Myocyte (in vitro differentiated cells): Measurements from ENCODE around the gene BTBD9. TPM values are rescaled to one million over a fixed set of nuclear protein-coding genes. Genes with fewer than 3 reads are reported as not detected.

ENCODE experiments used
- DNase-seq: peaks from one replicate; pipeline ENCODE4 v3.0.0-alpha.2; 2012; ENCODE audit warnings: low read depth
- total RNA-seq: library from RNA; depleted of rRNA; stranded (reverse); fragments of >200 nt; gene quantifications from 2 replicates; pipeline ENCODE4 v1.2.3, GENCODE V29; 2014

The BTBD9 gene
- total RNA-seq, 1 donor from 2014 or later, result 9.9 TPM

DNA sequence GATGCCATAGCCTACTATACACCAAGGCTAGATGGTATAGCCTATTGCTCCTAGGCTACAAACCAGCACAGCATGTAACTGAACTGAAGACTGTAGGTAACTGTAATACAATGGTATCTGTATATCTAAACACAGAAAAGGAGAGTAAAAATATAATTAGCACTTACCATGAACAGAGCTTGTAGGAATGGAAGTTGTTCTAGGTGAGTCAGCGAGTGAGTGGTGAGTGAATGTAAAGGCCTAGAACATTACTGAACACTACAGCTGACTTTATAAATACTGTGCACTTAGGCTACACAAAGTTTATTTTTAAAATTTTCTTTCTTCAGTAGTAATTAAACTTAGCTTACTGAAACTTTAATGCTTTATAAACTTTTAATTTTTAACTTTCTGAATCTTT lies 129.5 kb downstream of the BTBD9 start:
- no peak for DNase-seq

DNA sequence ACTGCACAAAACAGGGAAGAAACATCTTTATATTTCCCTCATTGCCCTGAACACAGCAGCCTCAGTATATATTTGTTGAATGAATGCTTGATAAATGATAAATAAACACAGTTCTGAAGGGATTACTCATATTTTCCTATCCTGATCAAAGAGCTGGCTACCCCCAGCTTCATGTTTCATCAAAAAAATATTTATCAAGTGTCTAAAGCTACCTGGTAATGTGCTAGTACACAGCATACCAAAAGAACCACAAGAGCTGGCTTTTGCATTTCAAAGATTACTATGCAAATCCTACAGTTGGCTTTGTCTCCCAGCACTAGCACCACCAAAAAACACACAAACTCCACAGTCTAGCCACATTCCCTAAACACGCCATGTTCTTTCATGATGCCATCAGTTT lies 130.0 kb downstream of the BTBD9 start:
- DNase-seq, result peak; percentile 39

DNA sequence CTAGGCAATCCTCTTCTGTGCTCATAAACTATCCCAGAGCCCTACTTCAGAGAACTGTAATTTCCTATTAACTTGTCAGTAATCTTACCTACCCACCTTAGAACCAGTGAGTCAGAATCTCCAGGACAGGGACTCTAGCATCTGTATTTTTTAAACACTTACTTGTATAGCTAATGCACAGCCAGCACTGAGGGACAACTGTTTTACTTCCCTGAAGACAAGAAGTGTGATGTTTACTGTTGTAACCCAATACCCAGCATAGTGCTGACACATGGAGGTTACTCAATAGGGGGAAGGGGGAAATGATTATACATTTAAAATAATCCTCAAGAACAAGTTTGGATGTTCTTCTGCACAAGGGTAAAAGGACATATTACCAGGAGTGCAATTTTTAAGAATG lies 130.8 kb downstream of the BTBD9 start:
- DNase-seq, result no peak

DNA sequence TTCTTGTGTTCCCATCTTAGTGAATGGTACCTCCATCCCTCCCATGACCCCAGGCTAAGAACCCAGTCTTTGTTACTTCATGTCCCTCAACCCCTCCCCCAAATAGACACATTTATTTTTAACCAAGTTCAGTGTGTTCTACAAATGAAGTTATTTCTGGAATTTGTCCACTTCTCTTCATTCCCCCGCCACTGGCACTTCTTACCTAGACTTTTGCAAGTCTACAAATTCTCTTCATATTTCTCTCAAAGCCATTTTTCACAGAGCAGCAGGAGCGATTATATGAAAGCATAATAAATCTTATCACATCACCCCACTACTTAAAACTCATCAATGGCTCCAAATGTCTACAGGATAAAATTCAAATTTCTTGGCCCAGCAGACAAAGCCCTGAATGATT lies 131.4 kb downstream of the BTBD9 start:
- DNase-seq, result no peak

DNA sequence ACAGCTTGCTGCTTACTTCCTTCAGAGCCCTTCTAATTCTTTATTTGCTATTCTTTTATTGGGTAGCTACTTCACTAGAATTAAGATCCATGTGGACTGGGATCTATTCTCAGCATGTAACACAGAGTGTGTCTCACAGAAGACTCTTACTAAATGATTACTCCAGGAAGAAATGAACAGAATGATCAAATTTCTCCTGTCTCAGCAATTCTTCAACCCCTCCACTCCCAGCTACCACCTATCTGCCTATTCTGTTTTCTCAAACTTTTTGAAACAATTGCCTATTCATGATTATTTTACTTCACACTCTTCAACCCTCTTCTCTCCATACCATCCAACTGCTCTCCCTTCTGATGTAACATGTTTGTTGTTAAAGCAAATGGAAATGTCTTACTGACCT lies 132.6 kb downstream of the BTBD9 start:
- DNase-seq, result no peak

DNA sequence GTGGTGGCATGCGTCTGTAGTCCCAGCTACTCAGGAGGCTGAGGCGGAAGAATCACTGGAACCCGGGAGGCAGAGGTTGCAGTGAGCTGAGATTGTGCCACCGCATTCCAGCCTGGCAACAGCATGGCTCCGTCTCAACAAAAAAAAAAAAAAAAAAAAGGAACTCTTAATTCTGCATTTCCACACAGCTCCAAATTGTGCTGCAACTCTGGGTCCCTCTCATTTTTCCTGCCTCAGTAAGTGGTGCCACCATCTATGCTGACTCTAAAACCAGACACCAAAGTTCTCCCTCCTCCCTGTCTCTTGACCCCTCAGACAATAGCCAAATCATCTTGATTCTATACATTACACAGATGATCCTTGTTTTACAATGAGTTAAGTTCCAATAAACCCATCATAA lies 133.9 kb downstream of the BTBD9 start:
- no peak for DNase-seq

DNA sequence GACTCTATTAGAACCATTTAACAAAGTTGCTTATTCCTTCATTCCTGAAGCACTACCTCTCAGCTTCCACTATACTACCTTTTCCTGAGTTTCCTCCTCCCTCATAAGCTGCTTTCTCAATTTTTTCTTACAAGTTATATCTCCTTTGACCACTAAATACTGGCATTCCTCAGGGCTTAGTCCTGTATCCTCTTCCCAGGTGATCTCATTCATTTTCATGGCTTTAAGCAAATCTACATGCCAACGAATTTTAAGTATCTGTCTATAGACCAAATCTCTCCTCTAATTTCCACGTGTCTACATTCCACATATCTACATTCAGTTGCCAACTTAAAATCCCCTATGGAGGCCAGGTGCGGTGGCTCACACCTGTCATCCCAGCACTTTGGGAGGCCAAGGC lies 134.7 kb downstream of the BTBD9 start:
- DNase-seq, result no peak

DNA sequence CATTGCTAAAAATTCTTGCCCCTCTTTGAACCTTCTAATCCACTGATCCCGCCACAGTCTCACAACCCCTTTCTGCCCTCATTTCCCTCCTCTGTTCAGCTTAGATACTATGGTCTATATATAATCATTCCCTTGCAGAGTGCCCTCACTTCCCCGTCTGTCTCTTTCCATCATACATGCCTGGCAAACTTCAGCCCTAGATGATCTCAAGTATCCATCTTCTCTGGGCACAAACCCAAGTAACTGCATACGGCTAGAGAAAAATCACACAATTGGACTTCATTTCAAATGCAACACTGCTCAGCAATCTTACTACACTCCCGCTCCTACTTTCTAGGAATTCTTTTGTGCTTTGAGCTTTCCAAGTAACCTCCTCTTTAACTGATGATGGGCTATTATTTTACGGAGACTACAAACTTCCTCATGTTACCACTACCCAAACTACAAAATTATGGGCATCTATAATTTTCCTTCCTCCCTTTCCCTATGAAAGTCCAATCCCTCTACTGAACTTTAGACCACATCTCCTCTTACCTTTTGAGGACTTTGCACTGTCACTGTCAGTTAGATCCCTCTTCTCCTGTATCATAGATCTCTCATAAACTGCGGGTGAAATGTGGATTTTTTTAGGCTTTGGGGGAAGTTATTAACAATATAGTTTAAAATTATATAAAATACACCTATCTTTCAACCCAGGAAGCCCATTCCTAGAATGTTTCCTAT lies 135.6 kb downstream of the BTBD9 start:
- DNase-seq, result peak; percentile 33

DNA sequence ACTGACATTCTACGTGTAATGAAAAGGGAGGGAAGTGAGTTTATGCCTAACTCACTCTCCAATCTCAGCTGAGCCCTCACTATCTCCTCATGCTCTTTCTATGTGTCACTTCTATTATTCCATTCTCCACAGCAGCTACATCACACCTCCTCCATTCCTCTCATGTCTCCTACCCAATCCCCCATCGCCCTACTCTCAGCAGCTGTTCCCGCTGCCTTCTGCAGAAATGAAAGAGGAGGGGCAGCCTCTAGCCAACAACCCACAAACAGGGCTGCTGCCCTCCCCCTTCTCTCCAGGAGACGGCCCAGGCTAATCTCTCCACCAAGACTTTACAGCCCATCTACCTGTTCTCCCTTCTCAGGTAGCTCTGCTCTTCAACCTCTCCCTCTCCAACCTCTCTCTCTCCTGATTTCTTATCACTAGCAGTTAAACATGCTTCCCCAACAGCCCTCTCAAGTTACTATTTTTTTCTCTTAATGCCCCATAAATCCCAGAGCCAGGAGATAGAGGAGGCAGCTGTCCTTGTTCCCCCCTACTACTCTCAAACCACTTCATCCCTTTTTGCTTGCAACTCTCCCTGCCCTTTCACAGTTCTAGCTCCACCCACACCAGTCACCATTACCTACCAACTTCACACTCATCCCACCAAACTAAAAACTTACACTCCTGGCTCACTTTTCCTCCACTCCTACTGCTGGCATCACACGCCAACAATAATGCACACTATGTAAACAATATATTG lies 136.5 kb downstream of the BTBD9 start:
- DNase-seq, result peak; percentile 84

DNA sequence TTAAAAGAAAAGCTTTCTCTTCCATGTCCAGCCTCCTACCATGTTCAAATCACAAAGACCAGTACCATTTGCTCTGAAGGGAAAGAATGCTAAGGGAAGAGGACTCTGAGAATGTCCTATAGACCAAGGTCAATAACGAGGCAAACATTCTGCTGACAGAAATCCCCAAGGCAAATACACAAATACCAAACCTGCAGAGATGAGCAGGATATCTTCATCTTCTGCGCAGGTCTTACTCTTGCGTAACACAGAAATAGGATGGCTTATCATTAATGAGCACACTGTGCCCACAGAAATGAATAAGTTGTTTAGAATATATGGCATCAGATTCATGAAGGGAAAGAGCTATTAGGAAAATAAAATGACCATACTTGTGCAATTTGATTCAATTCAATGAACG lies 137.3 kb downstream of the BTBD9 start:
- no peak for DNase-seq

DNA sequence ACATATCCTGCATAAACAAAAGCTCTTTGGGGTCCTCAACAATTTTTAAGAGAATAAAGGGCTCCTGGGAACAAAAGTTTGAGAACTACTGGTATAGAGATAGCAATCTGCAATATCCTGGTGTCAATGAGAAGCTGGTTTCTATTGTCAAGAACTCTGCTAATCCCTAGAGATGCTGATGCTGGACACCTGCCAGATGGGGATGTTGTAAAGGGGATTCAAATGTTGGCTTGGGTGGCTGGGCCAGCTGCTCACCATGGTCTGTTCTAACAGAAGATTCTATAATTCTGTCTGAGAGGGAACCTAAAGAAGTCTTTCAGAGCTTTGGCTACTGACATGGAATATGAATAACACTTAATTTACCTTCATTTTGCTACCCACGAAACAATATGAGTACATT lies 137.8 kb downstream of the BTBD9 start:
- DNase-seq, result no peak

DNA sequence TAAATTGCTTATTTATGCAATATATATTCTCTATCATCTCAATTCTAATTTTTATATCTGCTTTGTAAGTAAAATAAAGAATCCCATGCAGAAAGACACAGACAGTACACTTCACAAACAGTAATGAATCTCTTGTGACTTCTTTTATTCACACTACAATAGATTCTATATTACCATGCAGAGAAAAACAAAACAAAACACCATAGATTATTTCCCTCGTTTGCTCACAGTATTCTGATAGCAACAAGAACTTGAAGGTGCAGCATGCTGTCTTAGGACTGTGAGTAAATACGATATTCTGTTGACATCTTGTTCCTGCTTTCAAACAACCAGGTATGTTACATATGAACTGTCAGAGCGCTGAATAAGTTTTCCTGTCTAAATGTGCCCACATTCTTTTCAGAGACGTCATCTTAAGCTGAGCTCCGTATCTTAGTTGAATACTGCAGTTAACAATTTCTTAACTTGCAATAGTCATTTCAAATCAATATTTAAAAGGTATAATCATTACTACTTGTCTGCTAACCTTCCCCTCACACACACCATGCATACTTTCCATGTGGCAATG lies 140.1 kb downstream of the BTBD9 start:
- DNase-seq, result no peak

DNA sequence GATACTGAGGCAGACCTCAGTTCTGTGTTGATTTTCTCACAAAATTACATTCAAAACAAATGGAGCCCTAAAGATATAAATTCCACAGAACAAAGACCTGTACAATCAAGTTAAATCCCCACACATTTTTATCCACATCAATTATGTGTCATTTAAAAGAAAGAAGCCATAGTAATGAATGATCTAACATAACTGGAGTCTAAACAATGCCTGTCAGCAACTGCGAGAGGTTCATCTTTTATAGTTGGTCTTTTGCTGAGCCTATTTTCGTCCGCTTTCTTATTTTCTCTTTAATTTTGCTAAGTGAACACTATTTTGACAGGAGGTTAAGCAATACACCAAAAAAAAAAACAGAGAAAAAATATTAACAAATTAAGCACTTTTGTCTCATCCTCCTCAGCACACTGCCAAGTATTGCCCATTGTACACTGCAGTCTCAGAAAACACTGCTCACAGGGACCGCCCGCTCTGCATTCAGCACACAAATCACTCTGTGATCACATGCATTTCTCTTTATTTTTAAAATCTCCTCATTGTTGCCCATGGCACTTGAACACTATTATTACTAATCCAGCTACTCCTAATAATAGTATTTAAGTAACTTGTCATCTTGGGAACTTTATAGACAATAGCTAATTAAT lies 140.8 kb downstream of the BTBD9 start:
- DNase-seq, result no peak

DNA sequence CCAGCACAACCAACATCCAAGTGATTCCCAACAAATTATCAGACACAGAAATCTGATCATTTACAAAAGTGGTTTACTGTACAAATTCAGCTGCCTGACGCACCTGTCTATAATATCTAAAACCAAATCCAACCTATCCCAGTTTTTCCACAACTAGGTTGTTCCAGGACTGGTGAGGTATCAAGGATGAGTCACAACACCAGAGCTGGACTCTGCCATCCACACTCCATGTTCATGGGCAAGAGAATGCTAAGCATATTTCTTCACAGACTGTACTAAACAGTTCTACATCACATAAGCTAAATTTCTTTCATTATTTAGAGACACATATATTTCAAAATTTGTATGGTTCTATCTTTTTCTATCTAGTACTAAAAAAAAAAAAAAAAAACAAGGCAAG lies 141.6 kb downstream of the BTBD9 start:
- DNase-seq, result peak; percentile 19

DNA sequence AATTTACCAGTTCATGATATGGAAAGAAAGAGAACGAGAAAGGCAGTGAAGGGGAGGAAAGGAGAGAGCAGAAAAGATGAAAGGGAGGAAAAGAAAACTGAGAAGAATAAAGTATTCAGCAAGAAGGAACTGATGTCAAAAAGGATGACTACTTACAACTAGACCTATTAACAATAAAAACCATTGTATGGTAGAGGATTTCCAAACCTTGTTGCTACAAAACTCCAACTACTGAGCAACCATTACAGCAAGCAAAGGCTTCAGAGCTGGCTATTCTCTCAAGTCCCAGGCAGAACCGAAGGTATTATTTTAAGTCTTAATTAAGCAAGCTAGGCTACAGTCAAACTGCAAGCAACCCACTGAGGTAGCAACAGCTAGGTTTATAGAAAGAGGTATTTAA lies 142.2 kb downstream of the BTBD9 start:
- no peak for DNase-seq

DNA sequence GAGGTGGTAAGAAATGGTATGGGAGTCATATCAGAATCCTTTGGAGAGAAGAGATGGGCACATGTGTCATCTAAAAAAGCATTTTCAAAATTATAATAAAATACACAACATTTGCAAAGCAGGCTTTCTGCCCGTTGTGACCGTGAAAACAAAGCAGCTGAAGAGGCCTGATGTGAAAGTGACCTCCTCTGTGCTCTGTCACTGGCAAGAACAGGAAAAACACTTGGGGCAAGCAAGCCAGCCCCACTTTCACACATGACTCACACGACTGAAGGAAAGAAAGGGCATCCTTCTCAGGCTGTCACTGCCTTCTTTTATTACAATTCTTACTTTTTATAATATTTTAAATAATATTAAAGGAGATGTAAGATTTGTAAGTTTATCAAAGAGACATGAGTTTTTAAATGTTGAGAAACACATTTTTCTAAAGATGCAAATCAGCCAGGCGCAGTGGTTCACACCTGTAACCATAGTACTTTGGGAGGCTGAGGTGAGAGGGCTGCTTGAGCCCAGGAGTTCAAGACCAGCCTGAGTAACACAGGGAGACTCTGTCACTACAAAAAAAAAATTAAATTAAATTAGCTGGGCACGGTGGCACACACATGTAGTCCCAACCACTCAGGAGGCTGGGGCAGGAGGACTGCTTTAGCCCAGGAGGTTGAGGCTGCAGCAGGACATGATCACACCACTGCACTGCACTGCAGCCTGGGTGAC lies 143.7 kb downstream of the BTBD9 start:
- DNase-seq, result no peak

DNA sequence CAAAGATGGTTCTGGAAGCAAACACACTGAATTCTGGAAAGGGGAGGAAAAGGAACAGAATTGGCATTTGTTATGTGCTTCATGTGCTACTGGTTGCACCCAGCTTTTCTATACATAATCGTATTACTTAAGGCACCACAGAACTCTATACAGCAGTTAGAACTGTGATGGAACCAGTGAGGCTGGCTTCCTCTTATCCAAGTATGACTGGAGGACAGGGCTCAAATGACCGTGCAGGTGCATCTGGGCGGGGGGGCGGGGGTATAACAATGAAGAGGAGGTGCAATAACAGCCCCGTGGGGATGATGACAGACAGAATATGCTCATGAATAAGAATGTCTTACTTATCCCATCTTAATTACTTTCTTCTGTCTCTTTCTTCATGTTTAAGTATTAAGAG lies 144.2 kb downstream of the BTBD9 start:
- DNase-seq, result no peak

DNA sequence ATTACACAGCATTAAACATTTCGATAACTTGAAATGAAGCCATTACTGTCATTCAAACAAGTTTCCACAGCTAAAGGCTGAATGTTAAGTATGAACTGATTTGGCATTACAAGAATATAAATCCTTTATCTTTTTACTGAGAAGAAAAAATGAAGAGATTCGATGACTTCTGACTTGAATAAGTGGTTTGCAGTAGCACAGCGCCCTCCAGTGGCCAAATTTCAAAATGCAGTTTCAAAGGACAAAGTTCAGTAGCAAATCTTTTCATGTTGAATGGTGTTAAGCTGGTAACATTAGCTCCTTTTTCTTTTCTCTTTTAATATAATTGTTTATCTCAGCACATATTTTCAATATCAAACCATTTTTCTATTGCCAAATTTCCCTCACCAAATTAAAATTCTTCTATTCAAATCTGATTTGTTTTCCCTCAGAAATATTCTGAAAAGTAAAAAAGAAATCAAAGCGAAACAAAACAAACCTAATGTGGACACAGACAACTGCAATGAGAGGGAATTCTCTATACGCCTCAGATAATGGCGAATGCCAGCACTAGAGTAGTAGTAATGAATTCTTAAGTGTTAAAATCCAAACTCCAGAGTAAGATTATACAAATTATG lies 145.7 kb downstream of the BTBD9 start:
- peak; percentile 80 for DNase-seq

DNA sequence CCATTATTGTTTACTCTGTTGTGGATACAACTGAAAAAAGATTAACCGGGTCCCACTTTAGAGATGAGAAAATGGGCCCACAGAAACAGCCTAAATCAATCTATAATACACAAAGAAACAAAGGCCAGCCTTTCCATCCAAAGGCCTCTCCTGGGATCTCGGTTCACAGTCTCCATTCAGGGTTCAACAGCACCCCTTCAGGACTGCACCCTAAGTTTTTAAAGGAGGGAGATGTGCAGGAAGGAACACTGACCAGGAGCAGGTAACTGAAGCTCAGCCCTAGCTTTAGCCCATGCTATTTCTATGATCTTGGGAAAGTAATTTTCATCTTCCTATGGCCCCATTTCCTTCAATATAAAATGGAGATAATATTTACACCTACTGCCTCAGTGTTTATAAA lies 147.7 kb downstream of the BTBD9 start:
- DNase-seq, result no peak

DNA sequence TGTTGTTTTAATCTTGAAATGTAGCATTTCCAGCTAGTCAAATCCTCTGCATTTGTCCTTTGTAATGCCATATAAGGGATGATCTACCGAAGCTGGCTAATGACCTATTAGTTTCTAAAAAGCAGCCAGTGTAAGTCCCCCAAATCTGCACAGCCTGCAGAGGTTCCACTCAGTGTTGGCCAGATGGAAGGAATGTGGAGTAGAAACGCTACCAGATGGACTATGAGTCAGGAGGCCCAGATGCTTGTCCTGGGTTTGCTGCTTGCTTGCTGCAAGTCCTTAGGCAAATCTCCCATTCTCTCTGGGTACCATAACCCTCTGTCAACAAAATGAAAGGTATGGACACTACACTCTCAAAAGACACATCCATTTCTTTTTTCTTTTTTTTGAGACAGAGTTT lies 149.8 kb downstream of the BTBD9 start:
- DNase-seq, result peak; percentile 26

DNA sequence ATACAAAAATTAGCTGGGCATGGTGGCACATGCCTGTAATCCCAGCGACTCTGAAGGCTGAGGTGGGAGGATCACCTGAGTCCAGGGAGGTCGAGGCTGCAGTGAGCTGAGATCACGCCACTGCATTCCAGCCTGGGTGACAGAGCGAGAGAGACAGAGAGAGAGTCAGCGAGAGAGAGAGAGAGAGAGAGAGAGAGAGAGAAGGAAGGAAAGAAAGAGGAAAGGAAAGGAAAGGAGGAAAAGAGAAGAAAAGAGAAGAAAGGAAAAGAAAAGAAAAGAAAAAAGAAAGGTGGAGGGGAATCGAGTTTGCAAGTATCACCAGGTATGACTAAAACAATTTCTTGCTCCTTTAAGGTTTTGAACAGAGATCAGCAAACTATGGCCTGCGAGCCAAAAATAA lies 152.3 kb downstream of the BTBD9 start:
- no peak for DNase-seq
